Measurements from ENCODE around the gene PAPOLG. TPM values are rescaled to one million over a fixed set of nuclear protein-coding genes. Genes with fewer than 3 reads are reported as not detected.
A peak's percentile ranks its signal among the peaks of the same experiment; 100 is the strongest.
"Not testable (repeated sequence)": the region's sequence is repeated elsewhere in the genome, so short reads cannot be mapped to it uniquely, and the experiment has no call there.

Gene PAPOLG
- total RNA-seq, 2 experiments from 2014 or later = 21.1 to 23.6 TPM

- no peaks in the 10 kb centered on the region for H3K27me3 Mint-ChIP-seq
- H3K4me3 Mint-ChIP-seq = no peak overlapping the region
- H3K4me1 Mint-ChIP-seq = peaks cover 15% of the 10 kb centered on the region
- no peaks in the 10 kb centered on the region for H3K9me3 Mint-ChIP-seq
- CTCF ChIA-PET = interaction anchor here (1.8 to 2.2 kb wide), 2 partner anchors 12 to 206 kb away, joined by 5 to 11 read pairs; no protein-coding TSS in a partner anchor
- POLR2A ChIA-PET = no interaction called here
- no peak overlapping the region for H3K27ac Mint-ChIP-seq
- DNase-seq = no peak
- peaks cover 58% of the 10 kb centered on the region for H3K36me3 Mint-ChIP-seq (ENCODE audit: low read depth)
These were observed 37.1 kb downstream of the PAPOLG start for GRCh38 chr2:60793169-60793568.

- H3K36me3 Mint-ChIP-seq (ENCODE audit: low read depth) = peaks cover 52% of the 10 kb centered on the region
- no peaks in the 10 kb centered on the region for H3K9me3 Mint-ChIP-seq
- no peak for DNase-seq
- no peaks in the 10 kb centered on the region for H3K27me3 Mint-ChIP-seq
- no peak overlapping the region for H3K4me3 Mint-ChIP-seq
- POLR2A ChIA-PET = no interaction called here
- no peak overlapping the region for H3K27ac Mint-ChIP-seq
- peaks cover 15% of the 10 kb centered on the region for H3K4me1 Mint-ChIP-seq
- CTCF ChIA-PET = interaction anchor here (0.5 to 1.8 kb wide), 3 partner anchors 74 to 206 kb away, joined by 3 to 11 read pairs (median 3); no protein-coding TSS in a partner anchor
These were observed 38.3 kb downstream of the PAPOLG start for GRCh38 chr2:60794271-60794863.

DNA sequence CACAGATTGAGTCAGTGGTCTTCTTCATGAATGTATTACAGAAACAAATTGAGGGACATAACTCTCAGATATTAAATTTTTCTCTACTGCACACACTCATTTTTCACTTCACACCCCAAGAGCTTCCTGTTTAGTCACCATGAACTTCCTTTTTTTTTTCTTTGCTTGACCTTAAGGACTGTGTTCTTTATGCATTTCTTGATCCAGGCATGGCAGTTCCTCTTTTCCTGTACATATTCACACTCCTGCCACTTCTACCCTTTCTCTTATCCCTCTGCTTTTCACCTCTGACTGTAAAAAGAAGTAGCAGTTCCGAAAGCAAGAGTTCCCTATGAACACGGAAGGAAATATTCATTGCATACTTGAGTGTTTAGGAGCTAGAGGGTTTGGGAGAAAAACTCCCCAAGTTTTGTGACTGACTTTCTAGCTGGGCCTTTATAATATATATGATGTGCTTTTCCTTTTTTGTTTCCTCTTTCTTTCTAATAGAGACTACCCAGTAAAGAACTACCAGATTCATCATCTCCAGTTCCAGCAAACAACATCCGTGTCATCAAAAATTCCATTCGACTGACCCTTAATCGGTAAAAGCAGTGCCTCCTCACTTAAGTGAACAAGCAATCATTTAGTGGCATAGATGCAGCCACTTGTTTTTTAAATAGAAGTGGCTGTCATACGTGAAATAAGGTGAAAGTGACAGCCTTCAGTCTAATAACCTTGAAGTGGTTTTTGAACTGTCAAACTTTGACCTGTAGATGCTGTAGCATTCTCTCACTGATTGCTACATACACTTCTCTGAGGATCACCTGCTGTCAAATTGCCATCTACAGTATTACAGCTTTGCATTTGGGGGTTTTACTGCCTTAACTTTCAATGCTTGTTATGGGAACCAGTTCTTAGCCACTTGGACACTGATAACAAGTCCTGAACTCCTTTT lies 40.8 kb downstream of the PAPOLG start:
- no peaks in the 10 kb centered on the region for H3K9me3 Mint-ChIP-seq
- no peak overlapping the region for H3K4me3 Mint-ChIP-seq
- ChIA-PET POLR2A (interaction anchor here (1.3 kb wide), 1 partner anchor 85 kb away, joined by 5 read pairs; the partner anchor contains the start of gene REL), CTCF (interaction anchor here (0.6 to 3.1 kb wide), 5 partner anchors 90 to 747 kb away, joined by 3 to 16 read pairs (median 3); partner anchors contain the start of genes PEX13 and PUS10)
- DNase-seq = no peak
- H3K4me1 Mint-ChIP-seq = peaks cover 15% of the 10 kb centered on the region
- peaks cover 44% of the 10 kb centered on the region for H3K36me3 Mint-ChIP-seq (ENCODE audit: low read depth)
- peak overlapping the region; percentile 30 for H3K27ac Mint-ChIP-seq
- no peaks in the 10 kb centered on the region for H3K27me3 Mint-ChIP-seq

DNA sequence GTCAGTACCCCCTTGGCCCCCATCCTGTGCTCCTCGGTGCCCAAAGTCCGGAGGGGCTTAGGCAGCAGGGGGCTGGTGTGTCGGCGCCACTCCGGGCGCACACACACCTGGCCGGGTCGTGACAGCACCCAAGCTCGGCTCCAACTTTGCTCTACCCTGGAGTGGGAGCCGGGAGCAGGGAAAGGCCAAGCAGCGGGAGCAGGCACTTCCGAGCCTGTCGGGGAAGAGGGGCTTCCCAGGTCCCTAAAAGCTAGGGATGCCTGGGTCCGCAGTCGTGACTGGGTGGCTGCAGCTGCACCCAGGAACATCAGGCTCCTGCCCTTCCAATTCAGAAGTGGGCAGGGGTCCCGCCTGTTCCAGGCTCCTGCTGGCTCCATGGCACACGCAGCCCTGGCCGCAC lies 48.4 kb downstream of the PAPOLG start:
- no peak for DNase-seq
- H3K4me1 Mint-ChIP-seq = peaks cover 27% of the 10 kb centered on the region

GRCh38 chr2:60806595-60806987 lies 50.5 kb downstream of the PAPOLG start:
- Mint-ChIP-seq H3K4me1 (peaks cover 30% of the 10 kb centered on the region), H3K27me3 (no peaks in the 10 kb centered on the region), H3K36me3 (ENCODE audit: low read depth) (no peaks in the 10 kb centered on the region), H3K27ac (peak overlapping the region; percentile 78), H3K9me3 (no peaks in the 10 kb centered on the region), H3K4me3 (no peak overlapping the region)
- ChIA-PET POLR2A (interaction anchor here (1.6 to 1.8 kb wide), 2 partner anchors 13 to 192 kb away, joined by 5 to 9 read pairs; no protein-coding TSS in a partner anchor), CTCF (interaction anchor here (3.4 kb wide), 1 partner anchor 192 kb away, joined by 25 read pairs; no protein-coding TSS in a partner anchor)
- DNase-seq = no peak

More for the DNA sequence above, 48.4 kb downstream of the PAPOLG start:
- ChIA-PET POLR2A (interaction anchor here (1.0 to 1.7 kb wide), 2 partner anchors 16 to 78 kb away, joined by 3 to 6 read pairs; no protein-coding TSS in a partner anchor), CTCF (interaction anchor here (0.6 to 3.4 kb wide), 3 partner anchors 53 to 196 kb away, joined by 3 to 25 read pairs (median 10); no protein-coding TSS in a partner anchor)
- no peak overlapping the region for H3K27ac Mint-ChIP-seq
- no peaks in the 10 kb centered on the region for H3K27me3 Mint-ChIP-seq
- no peak overlapping the region for H3K4me3 Mint-ChIP-seq
- no peaks in the 10 kb centered on the region for H3K9me3 Mint-ChIP-seq
- peaks cover 4% of the 10 kb centered on the region for H3K36me3 Mint-ChIP-seq (ENCODE audit: low read depth)

GRCh38 chr2:60806988-60807681 lies 51.1 kb downstream of the PAPOLG start:
- CTCF ChIA-PET = interaction anchor here (0.7 kb wide), 1 partner anchor 74 kb away, joined by 3 read pairs; the partner anchor contains the start of gene REL
- POLR2A ChIA-PET = interaction anchor here (1.0 to 1.8 kb wide), 4 partner anchors 12 to 192 kb away, joined by 3 to 9 read pairs (median 4); no protein-coding TSS in a partner anchor
- no peaks in the 10 kb centered on the region for H3K27me3 Mint-ChIP-seq
- H3K4me3 Mint-ChIP-seq = no peak overlapping the region
- no peaks in the 10 kb centered on the region for H3K36me3 Mint-ChIP-seq (ENCODE audit: low read depth)
- peak; percentile 28 for DNase-seq
- peak overlapping the region; percentile 78 for H3K27ac Mint-ChIP-seq
- H3K9me3 Mint-ChIP-seq = no peaks in the 10 kb centered on the region
- peaks cover 30% of the 10 kb centered on the region for H3K4me1 Mint-ChIP-seq

- Mint-ChIP-seq H3K27ac (no peak overlapping the region), H3K36me3 (ENCODE audit: low read depth) (no peaks in the 10 kb centered on the region), H3K4me1 (peaks cover 30% of the 10 kb centered on the region), H3K4me3 (no peak overlapping the region), H3K9me3 (no peaks in the 10 kb centered on the region), H3K27me3 (no peaks in the 10 kb centered on the region)
- CTCF ChIA-PET = no interaction called here
- POLR2A ChIA-PET = interaction anchor here (1.0 to 1.6 kb wide), 2 partner anchors 11 to 114 kb away, joined by 3 to 9 read pairs; no protein-coding TSS in a partner anchor
- DNase-seq = no peak
These were observed 52.3 kb downstream of the PAPOLG start for GRCh38 chr2:60808330-60808801.

GRCh38 chr2:60811491-60812375 lies 55.7 kb downstream of the PAPOLG start:
- H3K4me3 Mint-ChIP-seq = no peak overlapping the region
- ChIA-PET POLR2A (no interaction called here), CTCF (no interaction called here)

DNA sequence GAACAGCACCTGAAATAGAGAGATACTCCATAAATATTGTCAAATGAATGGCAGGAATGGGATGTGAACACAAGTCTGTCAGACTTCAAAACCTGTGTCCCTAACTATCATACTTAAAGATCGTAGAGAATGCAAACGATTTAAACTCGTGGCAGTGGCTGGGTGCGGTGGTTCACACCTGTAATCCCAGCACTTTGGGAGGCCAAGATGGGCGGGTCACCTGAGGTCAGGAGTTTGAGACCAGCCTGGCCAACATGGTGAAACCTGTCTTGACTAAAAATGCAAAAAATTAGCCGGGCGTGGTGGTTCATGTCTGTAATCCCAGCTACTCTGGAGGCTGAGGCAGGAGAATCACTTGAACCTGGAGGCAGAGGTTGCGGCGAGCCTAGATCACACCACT lies 61.1 kb downstream of the PAPOLG start:
- not testable (repeated sequence) for H3K9me3 Mint-ChIP-seq; H3K4me3 Mint-ChIP-seq; DNase-seq; H3K27me3 Mint-ChIP-seq; H3K36me3 Mint-ChIP-seq (ENCODE audit: low read depth); H3K27ac Mint-ChIP-seq
- ChIA-PET CTCF (interaction anchor here (0.6 to 3.1 kb wide), 3 partner anchors 12 to 181 kb away, joined by 3 to 13 read pairs (median 5); no protein-coding TSS in a partner anchor), POLR2A (interaction anchor here (1.2 to 1.6 kb wide), 4 partner anchors 64 to 179 kb away, joined by 3 to 7 read pairs (median 3); partner anchors contain the start of gene REL)
- H3K4me1 Mint-ChIP-seq = peaks cover 37% of the 10 kb centered on the region

More at GRCh38 chr2:60811491-60812375, 55.7 kb downstream of the PAPOLG start:
- Mint-ChIP-seq H3K9me3 (no peaks in the 10 kb centered on the region), H3K4me1 (peaks cover 20% of the 10 kb centered on the region), H3K27ac (no peak overlapping the region), H3K27me3 (peaks cover 7% of the 10 kb centered on the region), H3K36me3 (ENCODE audit: low read depth) (no peaks in the 10 kb centered on the region)
- DNase-seq = no peak

GRCh38 chr2:60818272-60818671 lies 62.2 kb downstream of the PAPOLG start:
- Mint-ChIP-seq H3K27me3 (peaks cover 7% of the 10 kb centered on the region), H3K4me1 (peaks cover 37% of the 10 kb centered on the region), H3K27ac (peak overlapping the region; percentile 26), H3K36me3 (ENCODE audit: low read depth) (no peaks in the 10 kb centered on the region), H3K4me3 (no peak overlapping the region), H3K9me3 (no peaks in the 10 kb centered on the region)
- ChIA-PET POLR2A (interaction anchor here (1.2 to 1.6 kb wide), 4 partner anchors 63 to 178 kb away, joined by 3 to 7 read pairs (median 3); partner anchors contain the start of gene REL), CTCF (interaction anchor here (0.8 to 3.1 kb wide), 4 partner anchors 18 to 180 kb away, joined by 3 to 13 read pairs (median 4); no protein-coding TSS in a partner anchor)
- DNase-seq = peak; percentile 24

DNA sequence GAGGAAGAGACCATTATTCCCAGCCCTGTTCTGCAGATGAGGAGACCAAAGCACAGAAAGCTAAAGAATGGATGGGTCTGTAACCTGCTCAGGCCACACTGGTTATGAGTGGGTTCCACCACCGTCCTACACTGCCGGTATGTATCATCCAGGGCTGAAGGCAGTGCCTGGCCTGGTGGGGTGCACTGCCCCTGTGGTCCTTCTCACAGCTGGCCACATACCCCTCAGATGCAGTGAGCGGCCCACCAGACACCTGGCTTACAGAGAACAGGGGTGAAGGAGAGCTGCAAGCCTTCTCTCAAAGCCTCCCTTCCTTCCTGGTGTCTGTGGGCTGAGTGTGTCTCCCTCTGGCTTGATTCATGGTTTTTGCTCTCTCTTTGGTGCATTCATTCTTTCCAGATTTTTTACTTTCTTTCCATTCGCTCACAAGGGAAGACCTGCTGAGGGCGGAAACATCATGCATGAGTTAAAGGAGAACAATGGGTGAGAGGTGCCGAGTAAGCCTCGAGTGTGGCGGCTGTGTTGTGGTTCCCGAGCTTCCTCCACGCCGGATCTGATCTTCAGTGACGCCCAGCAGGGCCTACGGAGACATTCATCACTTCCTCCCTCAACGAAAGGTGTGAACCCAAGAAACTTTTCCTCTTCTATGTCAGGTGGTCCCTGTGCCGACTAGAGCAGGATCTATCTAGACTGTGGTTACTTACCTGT lies 63.2 kb downstream of the PAPOLG start:
- ChIA-PET POLR2A (interaction anchor here (0.6 to 1.7 kb wide), 11 partner anchors 12 to 359 kb away, joined by 3 to 16 read pairs (median 3); partner anchors contain the start of genes PAPOLG and REL), CTCF (interaction anchor here (1.0 to 3.1 kb wide), 6 partner anchors 20 to 181 kb away, joined by 3 to 13 read pairs (median 4); no protein-coding TSS in a partner anchor)
- no peaks in the 10 kb centered on the region for H3K9me3 Mint-ChIP-seq
- DNase-seq = peak; percentile 87
- peak overlapping the region; percentile 46 for H3K4me3 Mint-ChIP-seq
- H3K27me3 Mint-ChIP-seq = peaks cover 7% of the 10 kb centered on the region
- no peaks in the 10 kb centered on the region for H3K36me3 Mint-ChIP-seq (ENCODE audit: low read depth)
- H3K27ac Mint-ChIP-seq = peak overlapping the region; percentile 89
- H3K4me1 Mint-ChIP-seq = peaks cover 37% of the 10 kb centered on the region

Measured in activated CD4-positive, alpha-beta memory T cell treated with anti-CD3 and anti-CD28 coated beads, Interleukin-2, amount 10 ng/mL, durations not matched to agents 7 days and 5 days (primary cell).